ENCODE results near the gene ENTHD1.
"Not testable (repeated sequence)": the region's sequence is repeated elsewhere in the genome, so short reads cannot be mapped to it uniquely, and the experiment has no call there.

The ENTHD1 gene

DNA sequence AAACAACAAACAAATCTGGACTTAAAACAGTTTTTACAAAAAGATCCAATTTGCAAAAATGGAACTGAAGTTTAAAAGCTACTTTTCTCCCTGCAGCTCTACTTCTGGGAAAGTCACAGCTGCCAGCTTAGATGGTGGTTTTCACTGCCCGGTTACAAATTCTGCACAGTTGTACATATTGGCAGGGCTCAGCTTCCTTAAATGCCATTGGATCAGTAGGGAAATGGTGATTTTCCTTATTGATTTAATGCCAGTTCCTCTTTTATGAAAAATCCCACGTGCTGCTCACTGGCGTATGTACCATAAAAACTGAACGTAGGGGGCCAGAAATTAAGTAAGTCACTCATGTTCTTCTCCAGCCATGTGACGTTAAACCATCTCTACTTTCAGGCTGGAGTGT is 30.1 kb upstream of the ENTHD1 start:
- no peak for DNase-seq

DNA sequence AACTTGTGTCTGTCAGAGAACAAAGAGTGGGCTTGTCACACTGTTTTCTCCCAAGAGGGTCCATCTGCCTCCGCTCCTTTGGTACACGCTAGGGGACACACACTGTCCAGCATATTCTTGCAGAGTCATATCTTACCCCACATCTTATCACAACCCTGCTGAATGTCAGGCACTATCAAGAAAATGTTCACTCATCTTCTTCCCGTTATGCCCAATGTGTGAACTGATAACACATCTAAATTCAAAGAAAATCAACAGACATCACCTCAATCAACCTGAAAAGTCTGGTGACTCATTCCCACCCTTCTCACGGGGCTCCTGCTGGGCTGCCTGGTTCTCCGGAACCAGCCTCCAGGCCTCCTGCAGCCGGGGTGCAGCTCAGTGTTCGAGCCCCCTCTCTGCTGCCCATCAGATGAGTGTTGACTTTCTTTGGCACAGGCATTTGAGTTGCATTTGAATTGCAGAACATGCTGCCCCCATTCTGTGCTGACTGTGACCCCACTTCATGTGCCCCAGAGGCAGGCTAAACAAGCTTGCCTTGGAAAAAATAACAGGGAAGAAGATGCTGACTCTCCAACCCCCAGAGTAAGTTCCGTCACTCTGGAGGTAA is 26.7 kb upstream of the ENTHD1 start:
- no peak for DNase-seq

DNA sequence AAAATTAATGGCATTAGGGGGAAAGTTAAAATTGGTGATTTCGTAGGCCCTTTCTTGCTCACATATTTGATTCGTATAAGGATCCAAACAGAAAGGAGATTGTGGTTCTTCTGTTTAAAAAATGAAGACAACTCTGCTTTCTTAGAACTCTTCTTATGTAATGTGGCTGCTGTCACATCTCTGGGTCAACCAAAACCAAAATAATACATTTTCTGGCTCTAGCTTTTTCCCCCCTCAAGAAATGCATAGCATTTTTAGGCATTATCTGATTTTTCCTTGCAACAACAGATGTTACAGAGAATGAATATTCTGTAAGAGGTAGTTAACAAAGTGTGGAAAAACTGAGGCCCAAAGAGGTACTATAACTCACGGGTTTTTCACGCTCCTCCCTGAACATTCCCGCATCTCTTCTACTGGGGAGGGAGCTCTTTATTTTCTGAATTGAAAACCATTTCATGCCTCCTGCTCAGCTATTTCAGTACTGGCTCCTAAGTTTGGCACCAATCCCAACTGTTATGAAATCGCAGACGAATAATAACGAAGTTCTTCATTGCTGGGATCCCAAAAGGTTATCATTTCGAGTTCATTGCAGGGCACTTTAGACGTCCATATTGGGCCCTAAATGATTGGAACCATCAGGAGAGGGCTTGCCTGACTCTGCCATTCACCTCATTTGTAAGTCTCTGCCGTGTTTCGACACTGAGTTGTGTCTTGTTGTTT is 24.4 kb upstream of the ENTHD1 start:
- DNase-seq, result peak; percentile 19

DNA sequence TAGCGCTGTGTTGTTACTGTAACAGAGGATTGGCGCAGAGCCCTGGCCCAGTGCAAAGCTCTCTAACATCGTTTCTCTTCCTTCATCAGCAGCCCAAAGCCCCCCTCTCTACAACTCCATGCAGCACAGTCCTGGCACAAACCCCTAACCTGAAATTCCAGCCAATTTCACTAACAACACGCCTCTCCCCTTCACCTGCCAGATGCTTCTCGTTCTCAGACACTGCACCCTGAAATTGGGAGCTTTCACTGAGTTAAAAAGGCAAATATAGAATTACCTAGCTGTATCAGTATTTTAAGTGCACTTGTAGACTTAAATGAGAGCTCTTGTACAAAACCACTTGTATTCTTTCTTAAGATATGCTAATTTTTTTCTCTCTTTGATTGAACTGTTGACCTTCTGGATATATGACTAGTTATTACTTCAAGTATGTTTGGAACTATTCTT is 23.7 kb upstream of the ENTHD1 start:
- DNase-seq, result peak; percentile 43

DNA sequence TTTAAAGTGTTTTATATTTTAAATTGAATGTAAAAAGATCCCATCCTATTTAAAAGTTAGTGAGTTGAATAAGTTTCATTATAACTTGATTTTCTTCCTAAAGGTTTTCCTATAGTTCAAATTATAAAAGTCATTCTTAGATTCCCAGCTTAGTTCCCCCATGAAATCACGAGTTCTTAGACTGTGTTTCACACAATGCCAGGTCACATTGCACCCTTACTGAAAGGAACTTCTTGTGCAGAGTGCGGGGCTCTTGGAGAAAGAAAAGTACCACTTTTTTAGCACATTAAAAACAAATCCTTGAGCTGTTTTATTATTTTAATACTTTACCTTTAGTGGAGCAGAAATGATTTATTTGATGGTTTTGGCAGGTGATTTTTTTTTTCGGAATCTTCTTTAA is 22.9 kb upstream of the ENTHD1 start:
- no peak for DNase-seq

DNA sequence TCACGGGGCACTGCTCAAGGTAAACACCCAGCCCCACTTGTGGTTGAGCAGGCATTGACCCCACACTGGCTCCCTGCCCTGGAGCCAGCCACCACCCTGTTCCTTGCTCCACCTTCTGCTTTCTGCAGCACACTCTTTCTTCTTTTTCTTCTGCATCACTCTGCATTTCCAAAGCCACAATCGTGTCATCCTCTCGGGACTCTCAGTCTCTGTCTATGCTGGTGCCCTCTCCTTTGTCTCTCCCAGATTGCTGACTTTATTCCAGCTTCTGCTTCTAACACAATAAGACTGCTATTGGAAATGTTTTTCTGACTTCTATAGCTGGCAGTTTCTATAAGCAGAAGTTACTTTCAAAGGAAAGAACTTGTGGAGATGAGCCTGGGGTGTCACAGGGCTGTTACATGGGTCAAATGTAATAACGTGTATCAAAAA is 21.8 kb upstream of the ENTHD1 start:
- no peak for DNase-seq

DNA sequence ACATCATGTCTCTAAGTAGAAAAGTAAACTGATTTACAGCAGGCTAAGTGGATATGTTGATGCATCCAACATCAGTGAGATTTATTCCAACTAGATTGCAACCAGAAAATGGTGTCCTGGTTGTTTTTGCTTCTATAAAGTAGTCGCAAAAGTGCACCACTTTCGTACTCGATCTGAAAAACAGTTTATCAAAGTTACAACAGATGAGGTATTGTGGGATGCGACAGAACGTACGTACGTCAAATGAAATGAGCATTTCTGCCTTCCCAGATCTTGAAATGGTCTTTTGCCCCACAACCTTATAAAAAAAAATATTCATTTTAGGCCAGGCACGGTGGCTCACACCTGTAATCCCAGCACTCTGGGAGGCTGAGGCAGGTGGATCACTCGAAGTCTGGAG is 21.0 kb upstream of the ENTHD1 start:
- DNase-seq, result no peak

DNA sequence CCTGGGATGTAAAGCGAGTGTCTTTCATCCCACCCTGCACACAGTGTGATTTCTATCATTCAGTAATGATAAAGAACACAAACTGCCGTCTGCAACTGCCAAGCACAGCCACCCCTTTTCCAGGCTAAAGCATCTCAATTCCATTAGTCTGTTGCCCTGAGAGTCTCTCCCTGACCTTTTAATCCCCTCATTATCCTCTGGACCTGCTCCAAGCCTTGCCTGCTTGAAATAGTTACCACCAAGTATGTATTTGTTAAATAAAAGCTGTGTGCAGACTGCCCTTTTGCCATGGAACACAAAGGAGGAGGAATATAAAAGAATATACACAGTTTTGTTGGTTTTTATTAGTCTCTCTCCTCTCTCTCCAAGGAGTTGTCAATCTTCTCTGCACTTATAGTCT is 20.3 kb upstream of the ENTHD1 start:
- DNase-seq, result no peak

DNA sequence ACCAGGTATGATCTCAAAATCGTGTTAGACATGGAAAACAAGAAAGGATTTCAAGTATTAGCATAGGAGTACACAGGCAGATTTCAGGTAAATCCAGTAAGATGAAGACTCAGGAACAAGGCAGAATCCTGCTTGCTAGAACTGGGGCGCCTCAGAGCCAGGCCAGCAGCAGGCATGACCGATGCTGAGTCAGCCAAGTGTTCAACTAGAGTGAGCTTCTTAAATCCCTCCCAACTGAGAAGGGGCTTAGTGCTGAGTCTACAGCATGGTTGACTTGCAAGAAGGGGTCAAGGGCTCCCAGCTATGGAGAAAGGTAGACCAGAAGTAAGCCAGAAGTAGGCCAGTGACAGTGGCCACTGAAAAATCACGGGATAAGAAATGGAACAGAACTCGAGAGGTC is 19.8 kb upstream of the ENTHD1 start:
- no peak for DNase-seq

DNA sequence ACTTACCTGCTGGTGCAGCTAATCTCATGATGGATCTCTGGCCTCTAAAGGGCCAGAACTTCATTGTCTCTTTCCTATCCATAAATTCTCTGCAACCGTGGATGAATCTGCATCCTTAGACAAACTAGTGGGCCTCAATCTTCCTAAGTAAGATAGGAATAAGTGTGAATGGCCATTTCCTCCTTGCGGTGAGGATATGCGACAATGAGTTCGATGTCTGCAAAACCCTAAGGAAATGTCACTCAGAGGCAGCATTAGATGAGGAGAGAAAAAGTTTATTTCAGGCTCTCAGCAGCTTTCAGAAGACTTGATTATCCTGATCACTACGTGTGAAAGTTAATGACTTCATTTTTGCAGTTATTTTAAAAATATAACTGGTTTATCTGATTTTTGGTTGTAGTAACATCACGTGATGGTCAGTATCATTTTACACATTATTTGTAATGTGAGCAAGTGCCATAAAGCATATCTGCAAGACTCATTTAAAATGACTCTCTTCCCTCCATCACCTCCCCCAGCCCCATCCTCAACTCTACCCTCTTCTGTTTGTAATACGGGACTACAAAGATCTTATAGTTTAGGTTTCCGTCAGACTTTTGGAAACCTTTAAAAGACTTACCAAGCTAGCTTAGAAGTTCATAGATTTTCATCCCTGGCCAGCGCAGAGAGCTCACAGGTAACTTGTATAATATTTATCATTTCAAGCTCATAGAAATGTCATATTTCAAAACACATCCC is 17.5 kb upstream of the ENTHD1 start:
- DNase-seq, result no peak

DNA sequence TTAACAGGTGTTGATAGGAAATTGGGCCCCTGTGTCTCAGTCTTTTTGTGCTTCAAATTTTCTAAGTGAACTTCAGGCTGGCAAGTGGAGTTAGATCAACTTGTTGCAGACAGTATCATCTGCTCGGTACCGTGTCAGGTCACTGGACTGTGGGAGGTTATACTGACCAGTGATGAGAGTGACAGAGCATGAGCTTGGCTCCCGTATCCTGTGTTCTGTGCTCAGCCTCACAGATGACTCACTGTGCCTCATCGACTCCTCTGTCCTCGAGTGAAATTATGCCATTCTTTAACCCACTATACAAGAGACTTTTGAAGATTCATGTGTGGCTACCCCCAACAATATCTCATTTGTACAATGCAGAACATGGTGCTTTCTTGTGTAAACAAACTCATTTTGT is 15.2 kb upstream of the ENTHD1 start:
- DNase-seq, result no peak

DNA sequence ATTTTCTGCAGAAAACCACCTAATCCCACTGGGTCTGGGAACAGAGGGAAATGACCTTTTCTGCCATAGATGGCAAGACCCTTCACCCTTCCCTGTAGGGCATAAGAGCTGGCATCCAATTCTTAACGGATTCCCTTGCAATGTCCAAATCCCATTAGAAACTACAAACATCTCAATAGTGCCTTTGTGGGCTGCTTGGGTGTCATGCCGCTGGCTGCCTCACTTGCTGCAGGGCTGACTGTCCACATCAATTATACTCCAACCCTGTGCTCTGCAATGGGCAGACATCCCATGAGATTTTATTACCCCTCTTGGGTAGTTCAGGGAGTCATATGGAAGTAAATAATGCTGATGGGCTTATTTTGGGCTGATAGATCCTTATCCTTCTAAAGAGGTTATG is 14.6 kb upstream of the ENTHD1 start:
- DNase-seq, result no peak

DNA sequence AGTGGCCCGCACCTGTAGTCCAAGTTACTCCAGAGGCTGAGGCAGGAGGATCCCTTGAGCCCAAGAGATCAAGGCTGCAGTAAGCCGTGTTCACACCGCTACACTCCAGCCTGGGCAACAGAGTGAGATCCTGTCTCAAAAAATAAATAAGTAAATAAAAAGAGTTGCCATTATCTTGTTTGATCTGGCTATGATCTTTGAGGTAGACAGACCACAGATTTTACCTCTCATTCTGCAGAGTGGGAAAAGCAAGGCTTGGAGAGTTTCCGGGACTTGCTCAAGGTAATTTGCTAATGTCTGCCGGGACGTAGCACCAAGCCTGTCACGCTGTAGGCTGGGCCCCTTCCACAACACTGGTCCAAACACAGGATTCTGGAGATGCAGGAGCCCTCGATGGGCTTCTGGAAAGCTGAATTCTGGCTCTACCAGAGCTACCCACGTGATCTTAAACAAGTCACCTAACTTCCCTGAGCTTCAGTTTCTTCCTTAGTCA is 14.1 kb upstream of the ENTHD1 start:
- DNase-seq, result no peak

DNA sequence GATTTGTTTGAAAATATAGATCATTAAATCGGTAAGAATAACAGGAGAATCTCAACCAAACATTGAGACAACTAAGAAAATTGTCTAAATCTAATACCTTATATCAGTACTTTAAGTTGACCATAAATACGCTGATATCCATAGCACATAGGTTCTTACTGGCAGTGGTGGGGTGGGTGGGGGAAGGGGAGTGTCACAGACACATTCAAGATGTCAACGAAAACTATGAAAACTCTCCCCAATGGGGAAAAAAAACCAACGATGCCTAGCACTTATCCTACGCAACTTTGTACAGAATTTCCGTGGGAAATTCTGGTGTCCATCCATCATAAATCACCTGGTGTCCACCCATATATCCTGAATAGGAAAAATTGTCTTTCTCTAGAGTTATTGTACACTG is 13.5 kb upstream of the ENTHD1 start:
- no peak for DNase-seq

DNA sequence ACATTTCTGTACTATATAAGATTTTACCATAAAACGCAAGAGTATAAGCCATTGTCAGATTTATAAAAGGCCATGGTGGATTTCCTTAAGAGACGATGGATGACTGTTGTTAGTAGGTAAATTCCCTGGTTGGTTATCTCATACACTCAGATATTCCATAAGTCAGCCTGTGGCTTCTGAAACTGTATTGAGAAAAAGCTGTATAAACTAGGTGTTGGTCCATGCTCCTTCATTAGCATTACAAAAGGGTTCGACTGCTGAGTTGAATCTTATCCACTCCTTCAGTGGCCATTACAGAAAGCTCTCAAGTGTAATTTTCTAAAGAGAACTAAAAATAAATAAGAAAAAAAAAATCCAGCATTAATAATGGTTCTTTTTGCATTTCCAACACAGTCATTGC is 12.6 kb upstream of the ENTHD1 start:
- no peak for DNase-seq

DNA sequence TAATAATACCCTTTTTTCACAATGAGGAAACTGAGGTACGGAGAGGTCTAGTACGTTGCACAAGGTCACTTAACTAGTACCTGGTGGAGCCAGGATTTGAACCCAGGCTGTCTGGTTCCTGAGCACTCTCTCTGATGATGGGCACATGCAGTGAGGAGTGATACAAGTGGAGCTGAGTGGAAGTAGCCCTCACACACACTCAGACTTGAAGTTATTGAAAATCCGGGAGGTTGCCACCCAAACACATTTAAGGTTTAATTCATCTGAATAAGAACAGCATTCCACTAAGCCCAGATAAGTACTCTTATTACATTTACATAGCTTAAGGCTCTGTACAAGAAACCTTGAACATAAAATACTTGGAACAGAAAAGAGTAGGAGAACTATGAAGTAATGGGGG is 12.1 kb upstream of the ENTHD1 start:
- DNase-seq, result no peak

DNA sequence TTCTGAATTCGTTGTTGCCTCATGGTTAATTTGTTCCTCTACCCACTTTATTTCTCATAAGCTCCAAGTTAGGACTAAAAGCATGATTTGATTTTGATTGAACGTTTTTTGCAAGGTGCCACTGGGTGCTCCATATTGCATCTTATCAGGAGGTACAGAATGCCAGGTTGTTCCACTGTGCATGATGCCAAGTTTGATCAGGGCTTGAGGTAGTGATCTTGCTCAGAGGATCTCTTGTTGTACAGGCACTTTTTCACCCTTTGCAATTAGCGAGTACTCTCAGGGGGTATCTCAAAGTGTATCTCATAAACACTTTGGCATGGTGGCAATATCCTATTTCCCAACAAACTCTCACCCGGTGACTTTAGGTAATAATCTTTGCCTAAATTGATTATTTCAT is 11.3 kb upstream of the ENTHD1 start:
- no peak for DNase-seq

DNA sequence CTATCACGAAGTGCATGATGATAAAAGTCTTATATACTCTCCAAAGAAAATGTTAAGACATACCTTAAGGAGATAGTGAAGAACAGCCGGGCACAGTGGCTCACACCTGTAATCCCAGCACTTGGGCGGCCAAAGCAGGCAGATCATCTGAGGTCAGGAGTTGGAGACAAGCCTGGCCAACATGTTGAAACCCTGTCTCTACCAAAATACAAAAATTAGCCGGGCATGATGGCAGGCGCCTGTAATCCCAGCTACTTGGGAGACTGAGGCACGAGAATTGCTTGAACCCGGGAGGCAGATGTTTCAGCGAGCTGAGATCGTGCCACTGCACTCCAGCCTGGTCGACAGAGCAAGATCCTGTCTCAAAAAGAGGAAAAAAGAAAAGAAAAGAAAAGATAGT is 10.5 kb upstream of the ENTHD1 start:
- not testable (repeated sequence) for DNase-seq

DNA sequence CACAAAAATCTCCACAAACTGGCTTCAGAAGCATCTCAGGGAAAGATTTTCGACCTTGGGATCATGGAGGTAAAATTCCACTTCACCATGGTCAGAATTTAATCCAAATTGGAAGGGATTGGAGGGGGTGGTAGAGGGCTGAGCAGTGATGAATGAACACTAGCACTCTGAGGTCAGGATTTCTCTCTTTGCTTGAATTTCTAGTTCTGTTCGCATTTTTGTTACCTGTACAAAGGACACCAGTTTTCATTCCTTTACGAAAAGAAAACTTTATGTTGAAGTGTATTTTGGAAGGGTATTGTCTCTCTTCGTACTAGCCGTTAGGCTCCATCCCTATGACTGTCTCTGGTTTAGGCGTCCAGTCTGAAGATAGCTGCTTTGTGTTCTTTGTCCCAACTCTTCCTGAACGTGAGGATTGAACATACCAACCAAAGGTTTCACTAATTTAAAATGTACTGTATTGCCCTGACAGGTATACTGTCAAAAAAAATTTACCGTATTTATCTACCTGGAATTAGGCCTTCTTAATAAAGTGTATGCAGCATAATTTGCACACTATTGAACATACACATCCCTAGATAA is 8.1 kb upstream of the ENTHD1 start:
- DNase-seq, result no peak

DNA sequence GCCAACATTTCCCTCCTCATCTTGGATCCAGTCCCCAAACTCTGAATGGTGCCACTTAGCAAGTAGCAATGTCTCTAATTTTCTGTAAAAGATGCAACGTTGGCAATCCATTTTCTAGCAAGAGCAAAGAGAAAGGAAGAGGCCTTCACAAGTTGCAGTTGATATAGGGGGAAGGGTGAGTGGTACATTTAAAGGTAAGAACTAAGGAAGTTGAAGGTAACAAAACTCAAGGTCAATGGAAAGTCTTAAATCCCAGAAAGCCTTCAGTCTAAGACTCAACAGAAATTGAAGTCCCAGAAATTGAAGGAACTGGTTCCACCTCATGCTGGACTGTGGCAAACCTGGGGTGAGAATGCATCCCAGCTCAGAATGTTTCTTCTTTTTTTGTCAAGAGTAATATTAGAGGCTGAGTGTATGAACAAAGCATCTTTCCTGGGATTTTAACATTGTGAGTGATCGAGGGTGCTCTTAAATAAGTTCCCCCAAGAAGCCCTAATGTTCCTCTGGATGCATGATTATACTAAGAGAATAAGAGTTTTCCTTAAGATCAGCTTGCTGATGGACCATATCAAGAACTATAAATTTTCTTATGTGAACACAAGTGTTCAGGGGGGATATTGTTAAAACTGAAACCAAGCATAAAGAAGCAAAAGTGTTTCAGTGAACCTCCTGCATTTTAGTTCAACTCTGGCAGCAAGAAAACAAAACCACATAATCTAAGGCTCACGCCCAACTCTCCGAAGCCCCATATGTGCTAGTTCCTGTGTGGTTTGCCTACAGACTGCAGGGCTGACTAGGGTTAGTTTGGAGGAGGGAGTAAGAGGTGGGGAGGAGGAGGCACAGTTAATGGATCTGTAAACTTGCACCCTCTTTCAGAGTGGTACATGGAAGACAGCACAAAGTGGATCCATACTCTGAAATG is 7.0 kb upstream of the ENTHD1 start, which contains the start of gene GRAP2:
Gene GRAP2, plus strand, starts transcription at position 779 of the 922 bp plus-strand sequence. CDS start 46,023 bp downstream, outside the sequence.
- DNase-seq, result no peak

DNA sequence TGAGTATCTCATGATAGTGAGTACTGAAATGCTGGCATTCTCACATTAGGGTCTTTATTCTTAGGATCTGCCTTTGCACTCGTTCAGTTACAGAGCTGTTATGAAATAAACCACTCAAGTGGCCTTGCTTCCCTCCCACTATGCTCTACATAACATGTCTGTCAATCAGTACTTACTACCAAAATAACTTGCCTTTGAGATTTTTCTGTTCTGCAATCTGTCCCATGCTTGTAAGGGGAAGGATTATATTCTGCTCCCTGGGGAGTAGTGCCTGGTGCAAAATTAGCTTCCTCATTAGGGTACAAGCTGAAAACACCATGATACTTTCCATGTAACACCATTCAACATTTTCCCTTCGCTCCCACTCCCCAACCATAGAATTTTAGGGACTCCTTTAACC is 5.4 kb upstream of the ENTHD1 start:
- no peak for DNase-seq

DNA sequence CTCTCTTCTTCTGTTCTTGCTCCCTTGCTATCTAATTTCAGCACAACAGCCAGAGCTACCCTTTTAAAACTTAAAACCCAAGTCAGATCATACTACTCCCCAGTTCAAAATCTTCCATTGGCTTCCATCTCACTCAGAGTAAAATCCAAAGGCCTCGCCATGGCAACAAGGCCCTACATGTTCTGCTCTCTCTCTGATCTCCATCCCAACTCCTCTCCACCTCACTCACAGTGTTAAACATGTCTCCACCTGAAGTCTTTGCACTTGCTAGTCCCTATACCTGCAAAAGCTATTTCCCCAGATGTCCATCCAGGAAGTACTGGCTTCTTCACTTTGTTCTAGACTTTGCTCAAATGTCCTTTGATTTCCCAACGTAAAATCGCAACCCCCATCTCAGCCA is 4.3 kb upstream of the ENTHD1 start:
- DNase-seq, result no peak

Measured in NCI-H1105 treated with DMSO at 0.1 percent for 48 hours (cell line).